NCI-H2029 (cell line): ENCODE data around the gene PHACTR1.
"Not testable (repeated sequence)": the region's sequence is repeated elsewhere in the genome, so short reads cannot be mapped to it uniquely, and the experiment has no call there.

Experiments used
- DNase-seq: peaks from one replicate; lab custom pipeline; 2025; lab: John Stamatoyannopoulos, UW

The PHACTR1 gene

GRCh38 chr6:13113981-13114593 is 397.5 kb downstream of the PHACTR1 start:
- DNase-seq = no peak

- DNase-seq = no peak
These were observed 399.6 kb downstream of the PHACTR1 start for GRCh38 chr6:13116155-13116554.

GRCh38 chr6:13117570-13117969 is 401.0 kb downstream of the PHACTR1 start:
- no peak for DNase-seq

- DNase-seq = no peak
These were observed 403.0 kb downstream of the PHACTR1 start for GRCh38 chr6:13119549-13119948.

GRCh38 chr6:13120483-13121482 is 404.2 kb downstream of the PHACTR1 start:
- DNase-seq = no peak

GRCh38 chr6:13124131-13124530 is 407.6 kb downstream of the PHACTR1 start:
- no peak for DNase-seq

GRCh38 chr6:13125841-13126240 is 409.3 kb downstream of the PHACTR1 start:
- DNase-seq = no peak

- DNase-seq = no peak
These were observed 415.5 kb downstream of the PHACTR1 start for GRCh38 chr6:13131935-13132661.

- not testable (repeated sequence) for DNase-seq
These were observed 417.3 kb downstream of the PHACTR1 start for GRCh38 chr6:13133894-13134293.

GRCh38 chr6:13135152-13135551 is 418.6 kb downstream of the PHACTR1 start:
- no peak for DNase-seq

GRCh38 chr6:13139119-13139518 is 422.6 kb downstream of the PHACTR1 start:
- no peak for DNase-seq

GRCh38 chr6:13140980-13141379 is 424.4 kb downstream of the PHACTR1 start:
- DNase-seq = no peak

- DNase-seq = no peak
These were observed 424.8 kb downstream of the PHACTR1 start for GRCh38 chr6:13141387-13141786.

GRCh38 chr6:13142611-13143010 is 426.0 kb downstream of the PHACTR1 start:
- no peak for DNase-seq

- no peak for DNase-seq
These were observed 429.9 kb downstream of the PHACTR1 start for GRCh38 chr6:13146442-13146841.

GRCh38 chr6:13147376-13147775 is 430.8 kb downstream of the PHACTR1 start:
- DNase-seq = no peak

- no peak for DNase-seq
These were observed 431.2 kb downstream of the PHACTR1 start for GRCh38 chr6:13147782-13148181.

GRCh38 chr6:13152764-13153163 is 436.2 kb downstream of the PHACTR1 start:
- DNase-seq = no peak

- no peak for DNase-seq
These were observed 439.8 kb downstream of the PHACTR1 start for GRCh38 chr6:13156381-13156780.

GRCh38 chr6:13157293-13157692 is 440.7 kb downstream of the PHACTR1 start:
- DNase-seq = no peak

GRCh38 chr6:13159300-13159699 is 442.7 kb downstream of the PHACTR1 start:
- no peak for DNase-seq

GRCh38 chr6:13159822-13160221 is 443.3 kb downstream of the PHACTR1 start:
- not testable (repeated sequence) for DNase-seq
